Mesodermal cell (in vitro differentiated cells): ENCODE results near the gene CNOT6L. TPM values are rescaled to one million over a fixed set of nuclear protein-coding genes. Genes with fewer than 3 reads are reported as not detected.
"Not testable (repeated sequence)": the region's sequence is repeated elsewhere in the genome, so short reads cannot be mapped to it uniquely, and the experiment has no call there.

Experiments
- H3K27ac ChIP-seq: 2 replicates; pipeline ENCODE4 v1.7.0; 2013; ENCODE audit warnings: mild to moderate bottlenecking, low read depth, low read length, moderate library complexity; ENCODE audit not compliant: severe bottlenecking
- H3K36me3 ChIP-seq: 2 replicates; pipeline ENCODE4 v1.7.1; 2013; ENCODE audit warnings: mild to moderate bottlenecking, low read length, moderate library complexity; ENCODE audit not compliant: control insufficient read depth, insufficient read depth
- H3K4me1 ChIP-seq: one replicate; pipeline ENCODE4 v1.7.1; 2013; ENCODE audit warnings: mild to moderate bottlenecking, low read length; ENCODE audit not compliant: insufficient read depth, control insufficient read depth, poor library complexity, severe bottlenecking
- H3K4me3 ChIP-seq: 2 replicates; pipeline ENCODE4 v1.7.0; 2013; ENCODE audit warnings: low read length, control low read depth, mild to moderate bottlenecking; ENCODE audit not compliant: insufficient read depth, poor library complexity, severe bottlenecking; ENCODE audit errors: extremely low read depth
- H3K9me3 ChIP-seq: 2 replicates; pipeline ENCODE4 v1.7.1; 2013; ENCODE audit warnings: mild to moderate bottlenecking, low read length, moderate library complexity; ENCODE audit not compliant: control insufficient read depth
- WGBS, 2 experiments: methylation state at CpG; one replicate each; pipeline ENCODE4 v1.1.5; 2013; ENCODE audit warnings: missing lambda C conversion rate in 2 of 2; ENCODE audit not compliant: insufficient coverage in 2 of 2; 5-methylcytosine and 5-hydroxymethylcytosine counted together
- polyA plus RNA-seq, 2 experiments: library from polyadenylated mRNA; stranded (reverse); fragments of 50-300 nt; gene quantifications; one replicate each; pipeline ENCODE4 v1.2.3, GENCODE V29; 2013

CNOT6L gene
- polyA plus RNA-seq (2013, experiment 1 of 2) = 13.7 TPM
- 13.4 TPM for polyA plus RNA-seq (2013, experiment 2 of 2)

GRCh38 chr4:77818602-77819403 lies at the start of gene CNOT6L:
CNOT6L (minus strand) TSS chr4:77819368; CDS start chr4:77819308, 60 bp downstream.
- H3K27ac ChIP-seq = peak within 1 kb of the TSS; percentile 75
- no peaks in the 10 kb centered on the region for H3K9me3 ChIP-seq
- H3K4me1 ChIP-seq = peaks cover 4% of the 10 kb centered on the region
- no peaks in the 10 kb centered on the region for H3K36me3 ChIP-seq
- peak within 1 kb of the TSS; percentile 91 for H3K4me3 ChIP-seq
- WGBS, 2 experiments = 0% methylated on average over 65 to 68 of the region's 89 CpGs

GRCh38 chr4:77865259-77865658 lies 46.1 kb upstream of the CNOT6L start:
- Histone ChIP-seq H3K4me3 (no peak overlapping the region), H3K9me3 (no peaks in the 10 kb centered on the region), H3K36me3 (peaks cover 28% of the 10 kb centered on the region), H3K27ac (no peak overlapping the region), H3K4me1 (no peaks in the 10 kb centered on the region)
- WGBS, 2 experiments = 100% methylated on average over 2 to 3 of the region's 3 CpGs

- peak overlapping the region; percentile 97 for H3K27ac ChIP-seq
Observed at GRCh38 chr4:77863341-77863740, 44.2 kb upstream of the CNOT6L start.

GRCh38 chr4:77862478-77863216 lies 43.5 kb upstream of the CNOT6L start, which contains the start of gene MRPL1:
MRPL1 (plus strand) TSS chr4:77862830; CDS start chr4:77862849, 19 bp downstream.
- H3K4me1 ChIP-seq = no peaks in the 10 kb centered on the region
- 1% methylated on average over 28 to 32 of the region's 33 CpGs for WGBS, 2 experiments

More at GRCh38 chr4:77863341-77863740, 44.2 kb upstream of the CNOT6L start:
- 39 to 46% methylated on average over 9 to 11 of the region's 14 CpGs for WGBS, 2 experiments
- H3K4me1 ChIP-seq, H3K9me3 ChIP-seq: not testable (repeated sequence)
- Histone ChIP-seq H3K4me3 (peak overlapping the region; percentile 78), H3K36me3 (peaks cover 22% of the 10 kb centered on the region)

GRCh38 chr4:77861495-77861894 lies 42.3 kb upstream of the CNOT6L start:
- Histone ChIP-seq H3K27ac (peak overlapping the region; percentile 97), H3K4me3 (peak overlapping the region; percentile 78), H3K4me1 (no peaks in the 10 kb centered on the region), H3K9me3 (no peaks in the 10 kb centered on the region), H3K36me3 (peaks cover 16% of the 10 kb centered on the region)
- 100% methylated on average over 1 of the region's 1 CpG for WGBS, 2 experiments

More at GRCh38 chr4:77862478-77863216, 43.5 kb upstream of the CNOT6L start, which contains the start of gene MRPL1:
- peak within 1 kb of the TSS; percentile 97 for H3K27ac ChIP-seq
- no peaks in the 10 kb centered on the region for H3K9me3 ChIP-seq
- peaks cover 22% of the 10 kb centered on the region for H3K36me3 ChIP-seq
- peak within 1 kb of the TSS; percentile 78 for H3K4me3 ChIP-seq

GRCh38 chr4:77859256-77859655 lies 40.1 kb upstream of the CNOT6L start:
- WGBS, 2 experiments = 92 to 95% methylated on average over 3 of the region's 3 CpGs
- peaks cover 1% of the 10 kb centered on the region for H3K36me3 ChIP-seq

GRCh38 chr4:77856152-77856551 lies 37.0 kb upstream of the CNOT6L start:
- Histone ChIP-seq H3K27ac (no peak overlapping the region), H3K4me3 (no peak overlapping the region), H3K4me1 (no peaks in the 10 kb centered on the region), H3K36me3 (no peaks in the 10 kb centered on the region), H3K9me3 (no peaks in the 10 kb centered on the region)
- no CpG with 5 or more reads among the region's 1 CpG for whole genome bisulfite sequencing, 2 experiments

More at GRCh38 chr4:77859256-77859655, 40.1 kb upstream of the CNOT6L start:
- Histone ChIP-seq H3K4me1 (no peaks in the 10 kb centered on the region), H3K9me3 (no peaks in the 10 kb centered on the region), H3K27ac (no peak overlapping the region), H3K4me3 (no peak overlapping the region)

- 100% methylated on average over 1 of the region's 7 CpGs for WGBS, 2 experiments
- no peak overlapping the region for H3K4me3 ChIP-seq
- no peaks in the 10 kb centered on the region for H3K36me3 ChIP-seq
- H3K27ac ChIP-seq = no peak overlapping the region
- no peaks in the 10 kb centered on the region for H3K4me1 ChIP-seq
- H3K9me3 ChIP-seq = no peaks in the 10 kb centered on the region
Observed at GRCh38 chr4:77854431-77855111, 35.4 kb upstream of the CNOT6L start.

GRCh38 chr4:77852892-77853495 lies 33.8 kb upstream of the CNOT6L start:
- no peaks in the 10 kb centered on the region for H3K36me3 ChIP-seq
- no peaks in the 10 kb centered on the region for H3K9me3 ChIP-seq
- no peak overlapping the region for H3K27ac ChIP-seq
- WGBS, 2 experiments = 75 to 100% methylated on average over 1 to 4 of the region's 7 CpGs
- no peaks in the 10 kb centered on the region for H3K4me1 ChIP-seq
- H3K4me3 ChIP-seq = no peak overlapping the region
